Endometrium (tissue), 2 donors: ENCODE results near the gene OSM.

Experiments
- FAIRE-seq: peaks from 2 replicates; lab custom pipeline; 2012; peaks lifted over from hg19 to GRCh38; lab: Jason Lieb, UNC
- donor health status: control.
- donor health status: control.

The OSM gene

GRCh38 chr22:30266445-30267381 lies at the start of gene OSM:
Gene OSM (minus strand): TSS chr22:30266851. CDS start chr22:30266799, 52 bp downstream.
- FAIRE-seq: no peak

GRCh38 chr22:30315962-30316576 lies 49.4 kb upstream of the OSM start:
- FAIRE-seq: no peak

GRCh38 chr22:30314915-30315314 lies 48.3 kb upstream of the OSM start:
- no peak for FAIRE-seq

GRCh38 chr22:30313527-30314363 lies 47.1 kb upstream of the OSM start:
- FAIRE-seq: no peak

GRCh38 chr22:30312053-30312452 lies 45.4 kb upstream of the OSM start:
- FAIRE-seq: no peak

GRCh38 chr22:30310881-30311771 lies 44.5 kb upstream of the OSM start:
- FAIRE-seq: no peak

GRCh38 chr22:30309951-30310741 lies 43.5 kb upstream of the OSM start:
- no peak for FAIRE-seq

GRCh38 chr22:30308518-30309230 lies 42.0 kb upstream of the OSM start:
- no peak for FAIRE-seq

GRCh38 chr22:30308093-30308492 lies 41.4 kb upstream of the OSM start:
- FAIRE-seq: no peak

GRCh38 chr22:30307041-30307574 lies 40.5 kb upstream of the OSM start:
- no peak for FAIRE-seq

- FAIRE-seq: no peak
These were observed 40.0 kb upstream of the OSM start for GRCh38 chr22:30306627-30307011.

GRCh38 chr22:30305906-30306626 lies 39.4 kb upstream of the OSM start:
- FAIRE-seq: no peak

- no peak for FAIRE-seq
These were observed 38.9 kb upstream of the OSM start for GRCh38 chr22:30305519-30305905.

- FAIRE-seq: no peak
These were observed 38.0 kb upstream of the OSM start for GRCh38 chr22:30304495-30305244.

GRCh38 chr22:30302810-30303138 lies 36.1 kb upstream of the OSM start:
- no peak for FAIRE-seq

- FAIRE-seq: no peak
These were observed 35.6 kb upstream of the OSM start for GRCh38 chr22:30301995-30302809.

GRCh38 chr22:30299322-30299721 lies 32.7 kb upstream of the OSM start:
- FAIRE-seq: no peak
